Left hindlimb (tissue), 1 donor: ENCODE data around the gene KBTBD13.
"Not testable (repeated sequence)": the region's sequence is repeated elsewhere in the genome, so short reads cannot be mapped to it uniquely, and the experiment has no call there.

Experiments
- DNase-seq: peaks from one replicate; pipeline ENCODE4 v3.0.0-alpha.2; 2018

The KBTBD13 gene

GRCh38 chr15:65089206-65089824, 12.8 kb downstream of the KBTBD13 start:
- DNase-seq, result no peak

DNA sequence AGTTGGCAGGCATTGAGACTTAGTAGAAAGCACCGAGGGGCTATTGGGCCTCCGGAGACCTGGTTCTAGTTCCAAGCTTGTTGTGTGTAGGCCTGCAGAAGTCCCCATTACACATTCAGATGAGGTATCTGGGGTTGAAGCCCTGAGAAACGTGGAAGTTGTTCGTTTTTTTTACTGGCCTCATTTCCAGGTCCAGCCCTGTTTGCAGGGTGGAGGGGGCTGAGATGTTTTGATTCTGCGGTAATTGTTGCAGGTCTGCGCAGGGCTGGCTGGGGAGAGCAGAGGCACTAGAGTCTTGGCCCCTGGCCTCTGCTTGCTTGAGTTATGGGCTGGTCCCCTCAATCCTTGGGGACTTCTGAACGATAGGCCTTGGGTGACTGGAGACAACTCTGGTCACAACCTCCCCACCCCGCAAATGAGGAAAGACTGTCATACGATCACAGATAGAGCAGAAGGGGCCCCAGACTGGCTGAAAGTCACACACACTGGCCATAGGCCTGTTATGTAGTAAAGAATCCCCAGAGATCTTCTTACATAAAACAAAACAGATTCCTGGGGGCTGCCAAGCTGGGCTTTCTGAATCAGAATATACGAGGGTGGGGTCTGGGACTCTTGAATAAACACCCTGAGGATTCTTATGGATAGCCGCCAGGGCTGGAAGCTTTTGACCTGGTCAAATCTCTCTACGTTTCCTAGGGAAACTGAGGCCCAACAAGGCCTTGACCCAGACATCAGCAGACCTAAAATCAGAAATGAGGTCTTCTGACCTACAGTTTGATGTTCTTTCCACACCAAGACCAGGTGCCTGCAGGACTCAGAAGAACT, 15.6 kb downstream of the KBTBD13 start:
- no peak for DNase-seq

GRCh38 chr15:65092911-65093792, 16.6 kb downstream of the KBTBD13 start:
- no peak for DNase-seq

DNA sequence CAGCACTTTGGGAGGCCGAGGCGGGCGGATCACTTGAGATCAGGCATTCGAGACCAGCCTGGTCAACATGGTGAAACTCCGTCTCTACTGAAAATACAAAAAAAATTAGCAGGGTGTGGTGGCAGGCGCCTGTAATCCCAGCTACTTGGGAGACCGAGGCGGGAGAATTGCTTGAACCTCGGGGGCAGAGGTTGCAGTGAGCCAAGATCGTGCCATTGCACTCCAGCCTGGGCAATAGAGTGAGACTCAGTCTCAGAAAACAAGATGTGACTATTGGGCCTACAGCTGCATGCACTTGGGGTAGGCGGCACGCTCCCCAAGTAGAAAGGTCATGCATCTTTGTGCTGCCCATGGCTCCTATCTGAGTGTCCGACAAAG, 17.2 kb downstream of the KBTBD13 start:
- not testable (repeated sequence) for DNase-seq

DNA sequence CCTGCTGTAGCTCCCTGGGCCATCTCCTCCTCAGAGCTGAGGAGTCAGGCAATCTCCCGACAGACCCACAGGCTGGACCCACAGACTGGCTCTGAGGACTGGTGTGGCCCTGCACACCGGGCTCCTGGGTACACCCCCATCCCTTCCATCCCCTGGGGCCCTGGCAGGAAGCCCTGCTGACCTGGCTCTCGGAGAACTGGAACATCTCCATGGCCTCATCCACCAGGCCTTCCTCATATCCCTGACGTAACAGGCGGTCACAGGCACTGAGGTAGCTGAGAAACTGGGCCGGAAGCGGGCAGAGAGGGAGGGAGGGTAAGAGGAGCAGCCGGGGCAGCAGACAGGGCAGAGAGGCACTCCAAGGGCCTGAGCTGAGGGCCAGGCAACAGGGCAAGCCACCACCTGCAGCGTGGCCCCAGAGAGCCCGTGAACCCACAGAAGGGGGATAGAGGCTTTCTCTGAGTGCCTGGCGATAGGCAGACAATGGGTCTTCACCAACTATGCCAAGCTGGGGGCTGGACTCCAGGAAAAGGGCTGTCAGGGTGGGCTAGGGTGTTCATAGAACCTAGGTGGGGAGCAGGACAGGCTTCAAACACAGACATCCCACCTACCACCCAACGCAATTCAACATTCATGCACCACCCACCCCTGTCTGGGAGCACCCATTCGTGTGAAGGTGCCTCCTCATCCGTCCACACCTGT, 17.9 kb downstream of the KBTBD13 start:
- DNase-seq, result no peak

DNA sequence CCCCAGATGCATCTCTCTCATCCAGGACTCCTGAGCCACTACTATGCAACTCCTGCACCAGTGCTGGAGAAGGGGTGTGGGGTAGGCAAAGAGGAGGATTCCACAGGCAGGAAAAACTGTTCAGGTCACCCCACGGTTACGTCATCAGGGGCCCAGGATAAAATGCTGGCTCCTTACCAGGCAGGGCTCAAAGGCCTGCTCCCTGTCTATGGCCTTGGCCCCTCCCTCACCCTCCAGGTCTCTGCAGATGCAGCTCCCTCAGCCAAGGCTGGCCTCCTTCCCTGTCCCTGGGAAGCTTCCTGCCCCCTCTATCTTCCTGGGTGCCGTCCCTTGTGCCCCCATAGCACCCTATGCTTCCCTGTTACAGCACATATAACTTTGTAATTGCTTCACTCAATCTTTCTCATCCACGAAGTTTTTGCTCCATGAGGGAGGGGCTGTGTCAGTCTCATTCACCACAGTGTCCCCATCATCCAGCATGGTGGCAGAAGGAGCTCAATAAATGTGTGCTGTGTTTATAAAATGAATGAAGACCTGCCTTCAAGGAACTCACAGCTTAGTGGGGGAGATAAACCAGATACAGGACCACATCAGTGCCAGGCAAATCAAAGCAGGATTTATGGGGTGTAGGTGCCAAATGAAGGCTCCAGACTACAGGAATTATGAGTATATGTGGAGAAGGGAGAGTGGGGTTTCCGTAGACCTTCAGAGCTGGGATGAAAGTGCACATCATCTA, 18.6 kb downstream of the KBTBD13 start:
- DNase-seq, result no peak

DNA sequence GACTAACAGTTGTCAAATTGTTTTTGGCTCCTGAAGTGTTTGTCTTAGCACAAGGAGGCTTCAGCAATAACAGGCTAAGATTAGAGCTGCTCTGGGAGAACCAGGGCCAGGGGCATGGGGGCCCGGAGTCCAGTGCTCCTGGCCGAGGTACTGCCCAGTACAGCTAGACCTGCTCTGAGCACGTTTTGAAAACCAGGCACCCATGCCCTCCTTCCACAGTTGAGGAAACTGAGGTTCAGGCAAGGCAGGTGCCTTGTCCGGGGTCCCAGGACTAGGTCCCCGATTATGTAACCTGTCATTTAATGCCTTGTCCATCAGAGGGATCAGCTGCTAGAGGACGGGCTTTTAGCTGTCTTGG, 19.2 kb downstream of the KBTBD13 start:
- DNase-seq, result no peak

DNA sequence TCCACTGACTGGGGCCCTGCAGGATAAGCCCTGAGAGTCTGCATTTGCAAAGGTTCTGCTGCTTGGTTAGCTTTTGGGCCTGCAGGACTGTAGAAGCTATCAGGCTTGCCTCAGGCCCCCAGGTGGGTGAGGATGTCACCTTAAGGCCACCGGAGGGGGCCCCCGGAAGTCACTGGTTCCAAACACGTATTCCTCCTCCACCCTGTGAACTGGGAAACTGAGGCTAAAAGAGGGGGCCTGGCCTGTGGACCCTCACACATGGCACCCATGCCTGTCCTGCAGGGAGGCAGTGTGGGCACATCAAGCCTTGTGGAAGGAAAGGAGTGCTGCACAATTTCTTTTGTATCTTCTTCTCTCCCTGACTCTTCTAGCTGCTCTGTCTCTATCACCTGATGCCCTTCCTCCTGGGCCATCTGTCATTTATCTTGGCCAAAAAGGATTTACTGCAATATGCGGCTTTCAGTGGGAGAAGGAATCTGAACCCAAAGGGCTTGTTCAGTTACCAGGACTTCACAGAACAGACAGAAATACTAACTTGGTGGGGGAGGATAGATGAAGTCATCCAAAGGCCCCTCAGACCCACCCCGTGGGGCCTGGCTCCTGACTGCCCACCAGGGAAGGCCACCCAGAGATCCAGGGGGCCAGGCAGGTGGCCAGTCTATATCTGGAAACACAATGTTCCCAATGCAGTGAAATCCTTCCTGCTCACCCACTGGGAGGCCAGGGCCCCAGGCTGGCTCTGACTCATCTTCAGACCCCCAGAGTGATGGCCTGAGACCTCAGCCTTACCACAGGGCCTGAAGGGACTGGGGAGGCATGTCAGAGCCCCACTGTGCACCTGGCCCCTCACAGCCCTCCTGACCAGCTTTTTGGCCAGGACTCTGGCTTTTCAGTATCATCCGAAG, 20.2 kb downstream of the KBTBD13 start:
- no peak for DNase-seq

DNA sequence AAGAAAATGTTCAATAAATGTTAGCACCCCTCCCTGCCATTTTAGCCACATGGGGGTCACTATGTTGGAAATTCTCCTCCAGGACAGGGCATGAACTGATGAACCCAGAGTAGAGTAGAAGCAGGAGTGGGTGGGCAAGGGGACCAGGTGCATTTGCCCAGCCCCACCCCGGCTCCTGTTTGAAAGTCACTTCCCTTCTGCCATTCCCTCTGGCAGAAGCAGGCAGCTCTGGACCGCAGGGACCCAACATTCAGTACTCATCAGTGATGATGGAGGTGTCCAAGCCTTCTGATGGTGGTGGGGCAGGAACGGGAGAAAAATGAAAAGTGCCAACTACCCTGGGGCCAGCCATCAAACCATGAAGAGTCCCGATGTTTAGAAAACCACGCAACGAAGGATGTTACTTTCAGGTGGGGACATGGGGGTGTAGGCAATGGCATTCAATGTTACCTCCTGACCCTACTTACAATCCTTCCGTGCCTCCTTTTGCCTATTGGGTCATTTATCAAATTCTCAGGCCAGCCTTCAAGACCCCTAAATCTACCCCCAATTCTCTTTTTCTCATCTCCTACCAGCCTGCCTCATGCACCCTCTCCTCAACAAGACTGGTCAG, 21.2 kb downstream of the KBTBD13 start:
- no peak for DNase-seq

GRCh38 chr15:65099336-65099735, 22.8 kb downstream of the KBTBD13 start:
- DNase-seq, result no peak

GRCh38 chr15:65099801-65100200, 23.3 kb downstream of the KBTBD13 start:
- DNase-seq, result not testable (repeated sequence)

GRCh38 chr15:65100442-65100841, 23.9 kb downstream of the KBTBD13 start:
- no peak for DNase-seq

DNA sequence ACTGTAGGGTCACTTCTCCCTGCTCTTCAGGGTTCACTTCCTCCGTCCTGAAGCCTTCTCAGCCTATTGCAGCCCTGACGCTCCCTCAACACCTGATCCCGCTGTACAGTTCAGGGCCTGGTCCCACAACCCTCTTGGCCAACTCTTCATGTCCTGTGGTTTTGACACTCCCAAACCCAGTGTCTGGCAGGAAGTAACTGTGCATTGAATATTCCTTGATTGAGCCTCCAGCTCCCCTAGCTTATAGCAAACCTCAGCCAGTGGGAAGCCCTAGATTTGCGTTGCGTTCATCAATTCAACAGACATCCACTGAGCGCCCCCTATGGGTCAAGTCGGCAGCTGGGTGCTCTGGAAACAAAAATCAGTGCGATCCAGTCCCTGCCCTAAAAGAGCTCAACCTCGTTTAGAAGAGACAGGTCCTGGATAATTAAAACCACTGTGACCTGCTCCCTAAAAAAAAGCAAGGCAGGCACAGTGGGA, 24.9 kb downstream of the KBTBD13 start:
- peak; percentile 82 for DNase-seq

DNA sequence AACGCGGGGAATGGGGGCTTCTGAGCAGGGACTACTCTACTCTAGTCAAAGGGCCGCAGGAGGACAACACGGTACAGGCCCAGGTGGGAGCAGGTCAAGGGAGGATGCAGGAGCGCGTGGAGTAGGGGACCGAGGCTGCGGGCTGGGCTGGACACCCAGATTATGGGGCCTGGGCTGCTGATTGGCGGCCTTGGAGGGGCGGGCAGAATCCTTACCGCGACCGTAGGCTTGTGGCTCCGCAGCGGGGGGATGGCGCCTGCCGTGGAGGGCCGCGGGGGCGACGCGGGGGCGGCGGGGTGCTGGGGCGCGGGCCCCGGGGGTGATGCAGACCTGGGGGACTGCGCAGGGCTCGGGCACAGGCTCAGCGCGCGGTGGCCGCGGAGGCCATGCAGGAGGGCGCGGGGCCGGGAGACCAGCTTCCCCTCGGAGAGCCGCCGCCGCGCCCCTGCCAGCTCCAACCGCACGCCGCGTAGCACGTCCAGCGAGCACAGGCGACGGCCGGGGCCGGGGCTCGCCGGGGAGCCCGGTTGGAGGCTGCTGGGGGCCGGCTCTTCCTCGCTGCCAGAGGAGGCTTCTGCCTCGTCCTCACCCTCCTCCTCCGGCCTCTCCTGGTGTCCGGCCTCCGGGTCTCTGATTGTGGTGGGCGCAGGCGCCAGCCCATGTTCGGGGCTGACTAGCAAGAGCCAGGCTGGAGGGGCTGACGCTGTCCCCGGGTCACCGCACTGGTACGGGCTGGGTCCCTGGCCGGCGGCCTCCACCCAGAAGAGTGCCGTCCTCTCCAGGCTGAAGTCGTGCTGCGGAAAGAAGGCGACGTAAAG, 25.6 kb downstream of the KBTBD13 start:
- no peak for DNase-seq

- no peak for DNase-seq
Measured at GRCh38 chr15:65102912-65103311, 26.4 kb downstream of the KBTBD13 start.

GRCh38 chr15:65105038-65105437, 28.5 kb downstream of the KBTBD13 start:
- no peak for DNase-seq

GRCh38 chr15:65106011-65106590, 29.6 kb downstream of the KBTBD13 start:
- DNase-seq, result no peak

DNA sequence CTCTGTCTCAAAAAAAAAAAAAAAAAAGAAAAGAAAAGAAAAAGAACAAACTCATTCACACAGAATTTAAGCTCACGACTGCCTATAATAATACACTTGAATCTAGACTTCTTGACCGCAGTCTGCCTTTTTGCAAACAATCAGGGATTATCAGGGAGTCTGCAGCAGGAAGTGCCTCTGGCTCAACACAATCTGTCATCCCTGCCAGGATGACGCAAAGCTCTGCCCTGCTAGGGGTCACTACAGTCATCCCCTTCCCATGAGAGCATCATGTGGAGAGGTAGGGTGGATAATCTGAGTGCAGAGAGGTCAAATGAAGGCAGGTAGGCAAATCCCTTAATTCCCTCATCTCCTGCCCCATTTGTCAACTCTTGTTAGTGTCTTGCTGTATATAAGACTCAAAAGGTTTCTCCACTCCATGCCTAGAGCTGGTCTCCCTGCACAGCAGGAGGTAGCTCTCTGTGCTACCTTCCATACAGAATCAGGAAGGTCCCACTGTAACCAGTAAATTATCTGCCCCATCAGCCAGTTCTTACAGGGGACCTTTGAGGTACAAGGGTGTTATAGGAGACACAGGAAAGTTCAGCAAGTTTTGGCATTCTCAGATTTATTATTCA, 34.2 kb downstream of the KBTBD13 start:
- DNase-seq, result no peak

GRCh38 chr15:65115086-65115485, 38.5 kb downstream of the KBTBD13 start, which contains the start of gene UBAP1L:
Gene UBAP1L, minus strand, starts transcription at chr15:65115200. Its CDS starts 8,985 bp downstream, at chr15:65106215.
- DNase-seq, result no peak
